ENCODE measurements around the gene COLEC12.

COLEC12 gene

DNA sequence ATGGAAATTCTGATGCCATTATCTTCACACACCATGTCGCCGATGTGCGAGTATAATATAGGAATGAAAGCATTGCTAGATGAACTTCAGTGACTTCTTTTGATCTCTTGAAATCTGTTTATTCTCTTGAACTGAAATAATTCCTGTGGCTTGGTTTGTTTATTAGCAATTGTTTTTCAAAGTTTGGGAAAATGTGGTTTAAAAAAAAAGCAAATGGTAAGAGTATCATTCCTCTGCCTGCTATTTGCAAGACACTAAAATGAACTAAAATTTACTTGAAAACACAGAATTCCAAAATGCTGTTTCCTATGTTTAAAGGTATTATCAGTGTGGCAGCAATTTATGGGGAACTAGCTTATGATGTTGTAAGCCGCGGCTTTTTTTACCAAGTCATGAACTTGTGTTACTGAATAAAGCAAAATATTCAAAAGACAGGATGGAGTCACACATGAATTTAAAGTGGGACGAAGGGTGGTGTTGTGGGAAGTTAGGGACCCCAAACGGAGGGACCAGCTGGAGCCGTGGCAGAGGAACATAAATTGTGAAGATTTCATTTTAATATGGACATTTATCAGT is 96.4 kb downstream of the COLEC12 start:
- no peak for ATAC-seq
- TF ChIP-seq, protein P1, sequence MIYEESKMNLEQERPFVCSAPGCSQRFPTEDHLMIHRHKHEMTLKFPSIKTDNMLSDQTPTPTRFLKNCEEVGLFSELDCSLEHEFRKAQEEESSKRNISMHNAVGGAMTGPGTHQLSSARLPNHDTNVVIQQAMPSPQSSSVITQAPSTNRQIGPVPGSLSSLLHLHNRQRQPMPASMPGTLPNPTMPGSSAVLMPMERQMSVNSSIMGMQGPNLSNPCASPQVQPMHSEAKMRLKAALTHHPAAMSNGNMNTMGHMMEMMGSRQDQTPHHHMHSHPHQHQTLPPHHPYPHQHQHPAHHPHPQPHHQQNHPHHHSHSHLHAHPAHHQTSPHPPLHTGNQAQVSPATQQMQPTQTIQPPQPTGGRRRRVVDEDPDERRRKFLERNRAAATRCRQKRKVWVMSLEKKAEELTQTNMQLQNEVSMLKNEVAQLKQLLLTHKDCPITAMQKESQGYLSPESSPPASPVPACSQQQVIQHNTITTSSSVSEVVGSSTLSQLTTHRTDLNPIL (CRISPR knock-in tag; IDR thresholded peaks at IDR 0.05; ENCODE audit: low read depth), result no peak
- TF ChIP-seq, protein P2, sequence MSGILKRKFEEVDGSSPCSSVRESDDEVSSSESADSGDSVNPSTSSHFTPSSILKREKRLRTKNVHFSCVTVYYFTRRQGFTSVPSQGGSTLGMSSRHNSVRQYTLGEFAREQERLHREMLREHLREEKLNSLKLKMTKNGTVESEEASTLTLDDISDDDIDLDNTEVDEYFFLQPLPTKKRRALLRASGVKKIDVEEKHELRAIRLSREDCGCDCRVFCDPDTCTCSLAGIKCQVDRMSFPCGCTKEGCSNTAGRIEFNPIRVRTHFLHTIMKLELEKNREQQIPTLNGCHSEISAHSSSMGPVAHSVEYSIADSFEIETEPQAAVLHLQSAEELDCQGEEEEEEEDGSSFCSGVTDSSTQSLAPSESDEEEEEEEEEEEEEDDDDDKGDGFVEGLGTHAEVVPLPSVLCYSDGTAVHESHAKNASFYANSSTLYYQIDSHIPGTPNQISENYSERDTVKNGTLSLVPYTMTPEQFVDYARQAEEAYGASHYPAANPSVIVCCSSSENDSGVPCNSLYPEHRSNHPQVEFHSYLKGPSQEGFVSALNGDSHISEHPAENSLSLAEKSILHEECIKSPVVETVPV (CRISPR knock-in tag; IDR thresholded peaks at IDR 0.05), result no peak
- TF ChIP-seq ARNTL (CRISPR knock-in tag; IDR thresholded peaks at IDR 0.05; ENCODE audit: borderline replicate concordance, low read depth) (no peak), ZFP3 (CRISPR knock-in tag; IDR thresholded peaks at IDR 0.05) (no peak), GLIS3 (CRISPR knock-in tag; IDR thresholded peaks at IDR 0.05) (no peak), ZC3H10 (CRISPR knock-in tag; IDR thresholded peaks at IDR 0.05) (no peak), TCF4 (CRISPR knock-in tag; IDR thresholded peaks at IDR 0.05; ENCODE audit: borderline replicate concordance) (no peak), RARB (CRISPR knock-in tag; IDR thresholded peaks at IDR 0.05) (no peak), SNAI2 (CRISPR knock-in tag; IDR thresholded peaks at IDR 0.05) (no peak)
- TF ChIP-seq, protein P3, sequence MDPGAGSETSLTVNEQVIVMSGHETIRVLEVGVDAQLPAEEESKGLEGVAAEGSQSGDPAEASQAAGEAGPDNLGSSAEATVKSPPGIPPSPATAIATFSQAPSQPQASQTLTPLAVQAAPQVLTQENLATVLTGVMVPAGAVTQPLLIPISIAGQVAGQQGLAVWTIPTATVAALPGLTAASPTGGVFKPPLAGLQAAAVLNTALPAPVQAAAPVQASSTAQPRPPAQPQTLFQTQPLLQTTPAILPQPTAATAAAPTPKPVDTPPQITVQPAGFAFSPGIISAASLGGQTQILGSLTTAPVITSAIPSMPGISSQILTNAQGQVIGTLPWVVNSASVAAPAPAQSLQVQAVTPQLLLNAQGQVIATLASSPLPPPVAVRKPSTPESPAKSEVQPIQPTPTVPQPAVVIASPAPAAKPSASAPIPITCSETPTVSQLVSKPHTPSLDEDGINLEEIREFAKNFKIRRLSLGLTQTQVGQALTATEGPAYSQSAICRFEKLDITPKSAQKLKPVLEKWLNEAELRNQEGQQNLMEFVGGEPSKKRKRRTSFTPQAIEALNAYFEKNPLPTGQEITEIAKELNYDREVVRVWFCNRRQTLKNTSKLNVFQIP (CRISPR knock-in tag; IDR thresholded peaks at IDR 0.05; ENCODE audit: borderline replicate concordance, low read depth), result no peak

DNA sequence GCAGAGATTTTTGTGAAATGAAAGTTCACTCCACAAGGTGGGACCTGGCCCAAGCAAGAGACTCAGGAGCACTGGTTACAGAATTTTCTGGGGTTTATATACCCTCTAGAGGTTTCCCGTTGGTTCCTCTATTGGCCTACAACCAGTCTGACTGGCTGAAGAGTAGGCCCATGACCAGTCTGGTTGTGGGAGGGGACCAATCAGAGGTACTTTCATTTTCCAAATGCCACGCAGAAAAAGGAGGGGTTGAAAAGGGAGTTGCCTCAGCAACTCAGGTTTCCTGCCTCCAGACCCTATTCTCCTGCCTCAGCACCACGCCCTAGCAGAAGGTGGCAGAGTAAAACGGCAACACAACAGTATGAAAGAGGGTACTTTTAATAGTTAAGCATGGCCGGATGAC is 98.4 kb downstream of the COLEC12 start:
- ATAC-seq, result no peak
- TF ChIP-seq ZC3H10 (CRISPR knock-in tag; IDR thresholded peaks at IDR 0.05), result no peak
- TF ChIP-seq, protein P4, sequence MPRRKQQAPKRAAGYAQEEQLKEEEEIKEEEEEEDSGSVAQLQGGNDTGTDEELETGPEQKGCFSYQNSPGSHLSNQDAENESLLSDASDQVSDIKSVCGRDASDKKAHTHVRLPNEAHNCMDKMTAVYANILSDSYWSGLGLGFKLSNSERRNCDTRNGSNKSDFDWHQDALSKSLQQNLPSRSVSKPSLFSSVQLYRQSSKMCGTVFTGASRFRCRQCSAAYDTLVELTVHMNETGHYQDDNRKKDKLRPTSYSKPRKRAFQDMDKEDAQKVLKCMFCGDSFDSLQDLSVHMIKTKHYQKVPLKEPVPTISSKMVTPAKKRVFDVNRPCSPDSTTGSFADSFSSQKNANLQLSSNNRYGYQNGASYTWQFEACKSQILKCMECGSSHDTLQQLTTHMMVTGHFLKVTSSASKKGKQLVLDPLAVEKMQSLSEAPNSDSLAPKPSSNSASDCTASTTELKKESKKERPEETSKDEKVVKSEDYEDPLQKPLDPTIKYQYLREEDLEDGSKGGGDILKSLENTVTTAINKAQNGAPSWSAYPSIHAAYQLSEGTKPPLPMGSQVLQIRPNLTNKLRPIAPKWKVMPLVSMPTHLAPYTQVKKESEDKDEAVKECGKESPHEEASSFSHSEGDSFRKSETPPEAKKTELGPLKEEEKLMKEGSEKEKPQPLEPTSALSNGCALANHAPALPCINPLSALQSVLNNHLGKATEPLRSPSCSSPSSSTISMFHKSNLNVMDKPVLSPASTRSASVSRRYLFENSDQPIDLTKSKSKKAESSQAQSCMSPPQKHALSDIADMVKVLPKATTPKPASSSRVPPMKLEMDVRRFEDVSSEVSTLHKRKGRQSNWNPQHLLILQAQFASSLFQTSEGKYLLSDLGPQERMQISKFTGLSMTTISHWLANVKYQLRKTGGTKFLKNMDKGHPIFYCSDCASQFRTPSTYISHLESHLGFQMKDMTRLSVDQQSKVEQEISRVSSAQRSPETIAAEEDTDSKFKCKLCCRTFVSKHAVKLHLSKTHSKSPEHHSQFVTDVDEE (CRISPR knock-in tag; IDR thresholded peaks at IDR 0.05), result no peak
- TF ChIP-seq RARB (CRISPR knock-in tag; IDR thresholded peaks at IDR 0.05), result no peak
- TF ChIP-seq SNAI2 (CRISPR knock-in tag; IDR thresholded peaks at IDR 0.05), result no peak
- no peak for TF ChIP-seq BACH2 (CRISPR knock-in tag; IDR thresholded peaks at IDR 0.05; ENCODE audit: borderline replicate concordance)
- no peak for TF ChIP-seq GLIS3 (CRISPR knock-in tag; IDR thresholded peaks at IDR 0.05)
- no peak for TF ChIP-seq ZFP3 (CRISPR knock-in tag; IDR thresholded peaks at IDR 0.05)
- TF ChIP-seq ZNF70 (CRISPR knock-in tag; IDR thresholded peaks at IDR 0.05), result no peak
- TF ChIP-seq PPARA (CRISPR knock-in tag; IDR thresholded peaks at IDR 0.05; ENCODE audit: borderline replicate concordance), result no peak
- no peak for TF ChIP-seq TCF4 (CRISPR knock-in tag; IDR thresholded peaks at IDR 0.05; ENCODE audit: borderline replicate concordance)
- no peak for TF ChIP-seq TOX (CRISPR knock-in tag; IDR thresholded peaks at IDR 0.05; ENCODE audit: borderline replicate concordance)
- TF ChIP-seq ZNF8 (CRISPR knock-in tag; IDR thresholded peaks at IDR 0.05), result no peak
- TF ChIP-seq, protein P2 (CRISPR knock-in tag; IDR thresholded peaks at IDR 0.05), result no peak
- TF ChIP-seq OSR1 (CRISPR knock-in tag; IDR thresholded peaks at IDR 0.05), result no peak
- TF ChIP-seq, protein P1 (CRISPR knock-in tag; IDR thresholded peaks at IDR 0.05; ENCODE audit: low read depth), result no peak
- no peak for TF ChIP-seq ARNTL (CRISPR knock-in tag; IDR thresholded peaks at IDR 0.05; ENCODE audit: borderline replicate concordance, low read depth)

DNA sequence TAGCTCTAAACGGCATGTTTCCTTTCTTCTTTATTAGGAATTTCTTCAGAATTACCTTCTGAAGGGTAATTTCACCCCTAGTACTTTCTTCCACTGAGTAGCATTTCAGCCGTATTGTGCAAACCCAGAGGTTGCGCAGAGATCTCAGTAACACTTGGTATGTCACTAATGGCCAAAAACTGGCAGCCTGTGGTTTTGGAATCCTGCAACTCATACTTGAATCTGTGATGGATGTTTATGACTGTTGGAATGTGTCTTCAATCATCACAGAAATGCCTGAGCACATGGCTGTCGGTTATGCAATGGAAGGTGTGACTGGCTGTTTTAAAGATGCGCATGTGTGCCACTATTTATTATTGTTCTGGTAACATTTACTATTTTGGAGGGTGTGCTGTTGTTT is 100.0 kb downstream of the COLEC12 start:
- no peak for ATAC-seq
- TF ChIP-seq GLIS3 (CRISPR knock-in tag; IDR thresholded peaks at IDR 0.05), result no peak
- no peak for TF ChIP-seq ZFP3 (CRISPR knock-in tag; IDR thresholded peaks at IDR 0.05)
- no peak for TF ChIP-seq CSDC2 (CRISPR knock-in tag; IDR thresholded peaks at IDR 0.05)
- no peak for TF ChIP-seq RARB (CRISPR knock-in tag; IDR thresholded peaks at IDR 0.05)
- TF ChIP-seq ESRRG (CRISPR knock-in tag; IDR thresholded peaks at IDR 0.05), result no peak
- TF ChIP-seq, protein P4 (CRISPR knock-in tag; IDR thresholded peaks at IDR 0.05), result no peak
- TF ChIP-seq ZC3H10 (CRISPR knock-in tag; IDR thresholded peaks at IDR 0.05), result no peak

Data from SK-N-SH treated with all-trans-retinoic acid at 6 μM for 48 hours (cell line).